Measurements from ENCODE around the gene LPP. TPM values are rescaled to one million over a fixed set of nuclear protein-coding genes. Genes with fewer than 3 reads are reported as not detected.

LPP gene
- total RNA-seq, 1 experiment from 2014 or later, result 148 TPM

DNA sequence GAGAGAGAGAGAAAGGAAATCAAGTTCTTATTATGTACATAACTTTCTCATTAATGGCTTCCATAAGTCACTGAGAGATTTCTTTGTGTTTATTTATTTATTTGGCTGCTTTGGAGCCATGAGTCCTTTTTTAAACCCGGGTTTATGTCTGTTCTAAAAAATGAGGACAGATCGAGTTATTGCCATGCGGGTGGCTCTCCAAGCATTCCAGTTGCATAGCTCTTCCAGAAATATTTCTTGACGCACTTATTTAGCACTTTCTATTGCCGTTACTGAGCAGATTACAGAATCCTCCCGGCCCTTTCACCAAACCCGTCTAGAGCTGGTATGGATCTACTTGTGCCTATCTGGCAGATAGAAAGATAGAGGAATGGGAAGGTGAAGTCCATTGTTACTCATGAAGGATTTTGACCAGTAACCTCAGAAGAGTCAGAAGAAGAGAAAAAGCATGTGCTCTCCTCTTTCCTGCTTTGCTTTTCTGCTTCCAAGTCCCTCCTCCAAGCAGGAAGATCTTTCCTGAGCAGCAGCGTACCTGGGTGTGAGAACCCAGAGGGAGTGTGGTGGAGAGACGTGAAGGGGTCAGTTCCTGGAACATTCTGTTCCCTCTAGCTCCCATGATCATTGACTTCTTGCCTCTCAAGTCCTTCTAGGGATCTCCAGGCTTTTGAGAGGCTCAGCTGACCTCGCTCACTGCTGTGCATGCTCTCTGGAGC, 112.8 kb downstream of the LPP start:
- peaks cover 12% of the 10 kb centered on the region for H3K79me2 ChIP-seq (ENCODE audit: low read depth)
- H3K36me3 ChIP-seq (ENCODE audit: low read depth), result no peaks in the 10 kb centered on the region
- TF ChIP-seq EZH2 (IDR thresholded peaks at IDR 0.05; ENCODE audit: low read depth), result no peak
- TF ChIP-seq, protein P1, sequence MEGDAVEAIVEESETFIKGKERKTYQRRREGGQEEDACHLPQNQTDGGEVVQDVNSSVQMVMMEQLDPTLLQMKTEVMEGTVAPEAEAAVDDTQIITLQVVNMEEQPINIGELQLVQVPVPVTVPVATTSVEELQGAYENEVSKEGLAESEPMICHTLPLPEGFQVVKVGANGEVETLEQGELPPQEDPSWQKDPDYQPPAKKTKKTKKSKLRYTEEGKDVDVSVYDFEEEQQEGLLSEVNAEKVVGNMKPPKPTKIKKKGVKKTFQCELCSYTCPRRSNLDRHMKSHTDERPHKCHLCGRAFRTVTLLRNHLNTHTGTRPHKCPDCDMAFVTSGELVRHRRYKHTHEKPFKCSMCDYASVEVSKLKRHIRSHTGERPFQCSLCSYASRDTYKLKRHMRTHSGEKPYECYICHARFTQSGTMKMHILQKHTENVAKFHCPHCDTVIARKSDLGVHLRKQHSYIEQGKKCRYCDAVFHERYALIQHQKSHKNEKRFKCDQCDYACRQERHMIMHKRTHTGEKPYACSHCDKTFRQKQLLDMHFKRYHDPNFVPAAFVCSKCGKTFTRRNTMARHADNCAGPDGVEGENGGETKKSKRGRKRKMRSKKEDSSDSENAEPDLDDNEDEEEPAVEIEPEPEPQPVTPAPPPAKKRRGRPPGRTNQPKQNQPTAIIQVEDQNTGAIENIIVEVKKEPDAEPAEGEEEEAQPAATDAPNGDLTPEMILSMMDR (conservative IDR thresholded peaks at IDR 0.05), result no peak
- no peaks in the 10 kb centered on the region for H4K20me1 ChIP-seq (ENCODE audit: insufficient read depth)
- peaks cover 60% of the 10 kb centered on the region for H3K4me1 ChIP-seq (replicated peaks; ENCODE audit: insufficient read depth)
- peaks cover 26% of the 10 kb centered on the region for H3F3A ChIP-seq (ENCODE audit: insufficient read depth, low read depth)
- DNase-seq, result no peak
- BruUV-seq (replicated peaks), result TSS peak; percentile 71
- H3K4me2 ChIP-seq, result peak overlapping the region; percentile 49
- no peaks in the 10 kb centered on the region for H3K9me2 ChIP-seq (ENCODE audit: insufficient read depth)
- H3K9me3 ChIP-seq (ENCODE audit: insufficient read depth, low read depth), result no peaks in the 10 kb centered on the region
- intact Hi-C loops (cut with micrococcal nuclease; ENCODE audit: unreplicated experiment), result loop anchor here (1.0 to 5.0 kb wide), 7 partner anchors 82 to 688 kb away; partner anchors contain the start of gene BCL6
- H3K27me3 ChIP-seq (ENCODE audit: insufficient read depth, low read depth), result no peaks in the 10 kb centered on the region
- CTCF ChIA-PET, result no interaction called here
- POLR2A ChIA-PET (ENCODE audit: unreplicated experiment), result interaction anchor here (0.6 to 0.8 kb wide), 3 partner anchors 28 to 325 kb away, joined by 3 to 6 read pairs (median 5); no protein-coding TSS in a partner anchor
- H3K4me3 ChIP-seq, result no peak overlapping the region
- H3K27ac ChIP-seq, result no peak overlapping the region
- H2AFZ ChIP-seq, result no peak overlapping the region

DNA sequence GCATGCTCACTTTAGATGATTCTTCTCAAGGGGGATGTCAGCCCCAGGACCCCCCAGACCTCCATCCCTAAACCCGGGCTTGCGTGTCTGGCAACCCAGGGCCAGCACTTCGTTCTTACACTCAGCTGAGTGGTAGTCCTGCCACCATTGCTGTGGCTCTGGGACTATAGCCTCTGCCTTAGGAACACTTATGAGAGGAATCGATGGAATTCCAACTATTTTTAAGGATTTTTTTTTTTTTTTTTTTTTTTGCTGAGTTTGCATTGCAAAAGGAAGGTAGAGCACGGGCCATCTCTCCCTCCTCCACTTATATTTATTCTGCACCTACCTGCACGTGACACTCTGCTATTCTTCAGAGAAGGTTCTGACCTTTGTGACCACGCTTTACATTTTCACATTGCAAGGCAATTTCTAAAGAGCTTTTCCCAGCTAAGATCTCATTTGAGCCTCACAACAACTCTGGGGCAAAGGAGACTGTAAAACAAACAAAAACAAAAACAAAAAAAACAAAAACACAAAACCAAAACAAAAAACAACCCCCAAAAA, 113.9 kb downstream of the LPP start:
- POLR2A ChIA-PET (ENCODE audit: unreplicated experiment), result interaction anchor here (0.6 kb wide), 2 partner anchors 14 to 97 kb away, joined by 3 to 4 read pairs; no protein-coding TSS in a partner anchor
- intact Hi-C loops (cut with micrococcal nuclease; ENCODE audit: unreplicated experiment), result loop anchor here (2.0 to 5.0 kb wide), 4 partner anchors 81 to 679 kb away; no protein-coding TSS in a partner anchor
- no TSS peak for BruUV-seq (replicated peaks)
- Histone ChIP-seq H3K79me2 (ENCODE audit: low read depth) (peaks cover 14% of the 10 kb centered on the region), H3K4me2 (no peak overlapping the region), H2AFZ (no peak overlapping the region), H3K9me3 (ENCODE audit: insufficient read depth, low read depth) (no peaks in the 10 kb centered on the region), H3K27ac (no peak overlapping the region), H3K27me3 (ENCODE audit: insufficient read depth, low read depth) (no peaks in the 10 kb centered on the region), H3F3A (ENCODE audit: insufficient read depth, low read depth) (peaks cover 21% of the 10 kb centered on the region), H3K4me3 (no peak overlapping the region), H4K20me1 (ENCODE audit: insufficient read depth) (no peaks in the 10 kb centered on the region), H3K36me3 (ENCODE audit: low read depth) (no peaks in the 10 kb centered on the region), H3K4me1 (replicated peaks; ENCODE audit: insufficient read depth) (peaks cover 63% of the 10 kb centered on the region), H3K9me2 (ENCODE audit: insufficient read depth) (no peaks in the 10 kb centered on the region)
- no peak for DNase-seq
- TF ChIP-seq, protein P1 (conservative IDR thresholded peaks at IDR 0.05), result no peak
- TF ChIP-seq EZH2 (IDR thresholded peaks at IDR 0.05; ENCODE audit: low read depth), result no peak
- CTCF ChIA-PET, result no interaction called here

DNA sequence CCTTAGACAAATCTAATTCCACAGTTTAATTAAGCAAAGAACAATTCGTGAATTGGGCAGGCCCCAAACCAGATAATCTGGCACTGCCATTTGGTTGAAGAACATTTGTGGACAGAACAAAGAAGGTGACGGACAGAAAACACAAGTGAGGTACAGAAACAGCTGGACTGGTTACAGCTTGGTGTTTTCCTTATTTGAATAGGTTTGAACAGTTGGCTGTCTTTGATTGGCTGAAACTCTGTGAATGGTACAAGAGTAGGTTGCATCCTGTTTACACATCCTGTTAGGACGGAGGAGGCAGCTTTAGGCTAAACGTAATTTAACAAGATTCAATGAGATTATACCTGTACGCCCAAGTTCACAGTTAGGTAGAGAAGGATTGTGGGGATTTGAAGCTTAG, 114.4 kb downstream of the LPP start:
- H3K4me1 ChIP-seq (replicated peaks; ENCODE audit: insufficient read depth), result peaks cover 63% of the 10 kb centered on the region
- no peaks in the 10 kb centered on the region for H3K27me3 ChIP-seq (ENCODE audit: insufficient read depth, low read depth)
- H3K9me3 ChIP-seq (ENCODE audit: insufficient read depth, low read depth), result no peaks in the 10 kb centered on the region
- DNase-seq, result no peak
- H4K20me1 ChIP-seq (ENCODE audit: insufficient read depth), result no peaks in the 10 kb centered on the region
- no peak overlapping the region for H3K4me2 ChIP-seq
- peaks cover 21% of the 10 kb centered on the region for H3F3A ChIP-seq (ENCODE audit: insufficient read depth, low read depth)
- no peak overlapping the region for H3K27ac ChIP-seq
- peaks cover 18% of the 10 kb centered on the region for H3K79me2 ChIP-seq (ENCODE audit: low read depth)
- BruUV-seq (replicated peaks), result no TSS peak
- intact Hi-C loops (cut with micrococcal nuclease; ENCODE audit: unreplicated experiment), result loop anchor here (5.0 kb wide), 2 partner anchors 91 to 414 kb away; no protein-coding TSS in a partner anchor
- no peaks in the 10 kb centered on the region for H3K9me2 ChIP-seq (ENCODE audit: insufficient read depth)
- ChIA-PET POLR2A (ENCODE audit: unreplicated experiment) (interaction anchor here (0.6 kb wide), 2 partner anchors 14 to 96 kb away, joined by 3 to 4 read pairs; no protein-coding TSS in a partner anchor), CTCF (no interaction called here)
- TF ChIP-seq, protein P1 (conservative IDR thresholded peaks at IDR 0.05), result no peak
- TF ChIP-seq EZH2 (IDR thresholded peaks at IDR 0.05; ENCODE audit: low read depth), result no peak
- no peaks in the 10 kb centered on the region for H3K36me3 ChIP-seq (ENCODE audit: low read depth)
- no peak overlapping the region for H3K4me3 ChIP-seq
- H2AFZ ChIP-seq, result no peak overlapping the region

All from PC-9 (cell line).